Prostate gland (tissue), 2 donors: ENCODE measurements around the gene TNFAIP8L2. TPM values are rescaled to one million over a fixed set of nuclear protein-coding genes. Genes with fewer than 3 reads are reported as not detected.

Experiments
- DNase-seq: peaks from one replicate; pipeline ENCODE4 v3.0.0-alpha.2; 2019; ENCODE audit warnings: low spot score
- H3K27ac ChIP-seq, 2 donors: fragments of 200-600 bp; sonication (generic); 2 replicates each; pipeline ENCODE4 v1.5.1; 2017 to 2019
- H3K27me3 ChIP-seq: fragments of 200-600 bp; sonication (generic); replicated peaks from 2 replicates; pipeline ENCODE4 v1.5.1; 2019; ENCODE audit not compliant: insufficient read depth
- H3K36me3 ChIP-seq, 2 donors: fragments of 200-600 bp; sonication (generic); 1 replicate in 1 of 2; 2 replicates in 1 of 2; pipeline versions ENCODE4 v1.5.1 to v1.8.1; 2017 to 2019
- H3K4me1 ChIP-seq: fragments of 200-600 bp; sonication (generic); replicated peaks from 2 replicates; pipeline ENCODE4 v1.5.1; 2019
- H3K4me3 ChIP-seq, 2 donors: fragments of 200-600 bp; sonication (generic); 2 replicates each; pipeline ENCODE4 v1.5.1; 2017 to 2019
- H3K9me3 ChIP-seq: fragments of 200-600 bp; sonication (generic); 2 replicates; pipeline ENCODE4 v1.5.1; 2017
- CTCF ChIP-seq, 4 experiments: fragments of 200-600 bp in 2 of 4; fragments of 450-650 bp in 2 of 4; sonication (generic) in 2 of 4; IDR thresholded peaks; 1 replicate in 3 of 4; 2 replicates in 1 of 4; pipeline ENCODE4 v1.5.1; 2016 to 2019; ENCODE audit warnings: antibody characterized with exemption in 4 of 4, mild to moderate bottlenecking in 2 of 4, moderate library complexity in 2 of 4
- POLR2A ChIP-seq: fragments of 450-650 bp; IDR thresholded peaks from one replicate; pipeline ENCODE4 v1.6.1; 2016; ENCODE audit warnings: antibody characterized with exemption, mild to moderate bottlenecking
- POLR2AphosphoS5 ChIP-seq: sonication (generic); formaldehyde crosslinking; IDR thresholded peaks from one replicate; pipeline ENCODE4 v1.6.1; 2017; ENCODE audit warnings: antibody characterized with exemption
- WGBS: methylation state at CpG from one replicate; pipeline ENCODE4 v1.1.5; 2018; 5-methylcytosine and 5-hydroxymethylcytosine counted together
- intact Hi-C: fragments of 100-400 bp; cut with DNase I; formaldehyde crosslinking; loops from one replicate; pipeline ENCODE4 v1.14.2; 2022
- total RNA-seq, 2 donors: library from RNA; depleted of rRNA; stranded (reverse); fragments of >200 nt; gene quantifications; one replicate each; pipeline ENCODE4 v1.1.0, GENCODE V29; 2016

TNFAIP8L2 gene
- total RNA-seq, 2 donors from 2014 or later, result 1.5 to 2.1 TPM

- DNase-seq, result no peak
- Histone ChIP-seq H3K9me3 (no peaks in the 10 kb centered on the region), H3K27ac (no peak overlapping the region), H3K4me3 (no peak overlapping the region), H3K36me3 (no peaks in the 10 kb centered on the region), H3K27me3 (no peaks in the 10 kb centered on the region), H3K4me1 (no peaks in the 10 kb centered on the region)
- 90% methylated on average over 5 of the region's 5 CpGs for WGBS
- intact Hi-C loops, result no loop called here
- no peak for TF ChIP-seq POLR2AphosphoS5
- no peak for TF ChIP-seq CTCF (IDR thresholded peaks at IDR 0.05)
- no peak for TF ChIP-seq POLR2A
Observed at GRCh38 chr1:151171190-151171589, 14.7 kb downstream of the TNFAIP8L2 start.

GRCh38 chr1:151175041-151175741 is 18.7 kb downstream of the TNFAIP8L2 start:
- WGBS, result 52% methylated on average over 6 of the region's 6 CpGs
- no peak overlapping the region for H3K27ac ChIP-seq
- no peak overlapping the region for H3K4me3 ChIP-seq
- no peak for TF ChIP-seq POLR2A
- no peak for TF ChIP-seq POLR2AphosphoS5
- no peak for TF ChIP-seq CTCF (IDR thresholded peaks at IDR 0.05)
- no peaks in the 10 kb centered on the region for H3K9me3 ChIP-seq
- no peaks in the 10 kb centered on the region for H3K27me3 ChIP-seq
- no peak for DNase-seq
- intact Hi-C loops, result no loop called here
- H3K4me1 ChIP-seq, result no peaks in the 10 kb centered on the region
- peaks cover 0 to 8% of the 10 kb centered on the region in 2 donors for H3K36me3 ChIP-seq

- H3K27me3 ChIP-seq, result no peaks in the 10 kb centered on the region
- no peak for TF ChIP-seq POLR2A
- peak in 2 of 4 experiments; percentile 10 to 30 for TF ChIP-seq CTCF (IDR thresholded peaks at IDR 0.05)
- intact Hi-C loops, result no loop called here
- no peak for DNase-seq
- no peak within 1 kb of the TSS for H3K27ac ChIP-seq
- no peaks in the 10 kb centered on the region for H3K4me1 ChIP-seq
- peaks cover 0 to 9% of the 10 kb centered on the region in 2 donors for H3K36me3 ChIP-seq
- H3K4me3 ChIP-seq, result no peak within 1 kb of the TSS
- 44% methylated on average over 4 of the region's 4 CpGs for WGBS
- no peaks in the 10 kb centered on the region for H3K9me3 ChIP-seq
Observed at GRCh38 chr1:151175863-151176262, 19.4 kb downstream of the TNFAIP8L2 start, which contains the start of gene TMOD4. TMOD4 (minus strand) TSS chr1:151175981; CDS start chr1:151174875, 1,106 bp downstream.

GRCh38 chr1:151176514-151177045 is 20.1 kb downstream of the TNFAIP8L2 start:
- Histone ChIP-seq H3K36me3 (peaks cover 0 to 16% of the 10 kb centered on the region in 2 donors), H3K9me3 (no peaks in the 10 kb centered on the region), H3K27me3 (no peaks in the 10 kb centered on the region), H3K4me3 (no peak overlapping the region), H3K4me1 (no peaks in the 10 kb centered on the region), H3K27ac (no peak overlapping the region)
- no peak for DNase-seq
- WGBS, result 92% methylated on average over 17 of the region's 17 CpGs
- TF ChIP-seq POLR2AphosphoS5, result no peak
- intact Hi-C loops, result no loop called here

- Histone ChIP-seq H3K4me1 (peaks cover 17% of the 10 kb centered on the region), H3K4me3 (no peak overlapping the region), H3K27ac (no peak overlapping the region), H3K36me3 (peaks cover 8 to 17% of the 10 kb centered on the region in 2 donors), H3K27me3 (no peaks in the 10 kb centered on the region), H3K9me3 (no peaks in the 10 kb centered on the region)
- 95% methylated on average over 10 of the region's 10 CpGs for WGBS
- TF ChIP-seq CTCF (IDR thresholded peaks at IDR 0.05), result no peak
- TF ChIP-seq POLR2A, result no peak
- no peak for TF ChIP-seq POLR2AphosphoS5
- intact Hi-C loops, result no loop called here
- DNase-seq, result no peak
Observed at GRCh38 chr1:151184211-151184610, 27.8 kb downstream of the TNFAIP8L2 start.
